Fibroblast of villous mesenchyme (primary cell): ENCODE results near the gene MEI4. TPM values are rescaled to one million over a fixed set of nuclear protein-coding genes. Genes with fewer than 3 reads are reported as not detected.

Experiments
- DNase-seq: peaks from one replicate; pipeline ENCODE4 v3.0.0-alpha.2; 2010; ENCODE audit warnings: low read depth
- H3K4me3 ChIP-seq: 2 replicates; pipeline ENCODE4 v1.5.1; 2011; ENCODE audit warnings: low read depth, mild to moderate bottlenecking, low read length
- CTCF ChIP-seq: IDR thresholded peaks from 2 replicates; pipeline ENCODE4 v1.5.1; 2012; ENCODE audit warnings: low read depth, mild to moderate bottlenecking, low read length; ENCODE audit not compliant: insufficient read depth
- total RNA-seq: library from RNA; depleted of rRNA; stranded (reverse); fragments of >200 nt; gene quantifications from 2 replicates; pipeline ENCODE4 v1.2.3, GENCODE V29; 2012

MEI4 gene
- total RNA-seq, 1 donor: not detected

GRCh38 chr6:77764364-77764763 is 111.5 kb downstream of the MEI4 start:
- no peak for DNase-seq
- H3K4me3 ChIP-seq: no peak overlapping the region
- TF ChIP-seq CTCF: no peak

- TF ChIP-seq CTCF: no peak
- no peak for DNase-seq
Measured at GRCh38 chr6:77773157-77773822, 120.5 kb downstream of the MEI4 start.

GRCh38 chr6:77774457-77774856 is 121.6 kb downstream of the MEI4 start:
- DNase-seq: no peak
- no peak overlapping the region for H3K4me3 ChIP-seq
- no peak for TF ChIP-seq CTCF

More at GRCh38 chr6:77773157-77773822, 120.5 kb downstream of the MEI4 start:
- H3K4me3 ChIP-seq: no peak overlapping the region

GRCh38 chr6:77776441-77776840 is 123.6 kb downstream of the MEI4 start:
- TF ChIP-seq CTCF: no peak
- DNase-seq: no peak

GRCh38 chr6:77778527-77778926 is 125.7 kb downstream of the MEI4 start:
- no peak overlapping the region for H3K4me3 ChIP-seq
- DNase-seq: no peak
- TF ChIP-seq CTCF: no peak

More at GRCh38 chr6:77776441-77776840, 123.6 kb downstream of the MEI4 start:
- H3K4me3 ChIP-seq: no peak overlapping the region

GRCh38 chr6:77786935-77787629 is 134.2 kb downstream of the MEI4 start:
- no peak overlapping the region for H3K4me3 ChIP-seq
- no peak for DNase-seq
- TF ChIP-seq CTCF: no peak
